ENCODE results near the gene DGKZ. TPM values are rescaled to one million over a fixed set of nuclear protein-coding genes. Genes with fewer than 3 reads are reported as not detected.
A peak's percentile ranks its signal among the peaks of the same experiment; 100 is the strongest.
"Not testable (repeated sequence)": the region's sequence is repeated elsewhere in the genome, so short reads cannot be mapped to it uniquely, and the experiment has no call there.

Gene DGKZ
- total and polyA plus RNA-seq, 9 donors = 8.9 to 46.0 (median 29.4) TPM

- Histone ChIP-seq H3K27ac (no peak overlapping the region), H3K36me3 (no peaks in the 10 kb centered on the region), H3K4me3 (no peak overlapping the region), H3K4me1 (ENCODE audit: insufficient read depth) (peaks cover 5% of the 10 kb centered on the region), H3K9me3 (no peaks in the 10 kb centered on the region), H3K27me3 (no peaks in the 10 kb centered on the region)
- intact Hi-C loops (cut with DNase I) = no loop called here
- TF ChIP-seq CTCF (IDR thresholded peaks at IDR 0.05) (peak; percentile 75 to 81 (median 78)), POLR2A (IDR thresholded peaks at IDR 0.05) (no peak), EP300 (IDR thresholded peaks at IDR 0.05) (no peak)
- 8 to 17% (median 13%) methylated on average over 19 to 32 of the region's 32 CpGs for WGBS, 3 donors
- peak; percentile 62 to 84 (median 78) for DNase-seq
Observed at GRCh38 chr11:46367244-46367915, 20.1 kb downstream of the DGKZ start.

GRCh38 chr11:46367916-46368267 lies 20.6 kb downstream of the DGKZ start:
- no peak overlapping the region for H3K27ac ChIP-seq
- 58 to 78% (median 63%) methylated on average over 12 of the region's 12 CpGs for WGBS, 3 donors
- H3K9me3 ChIP-seq = no peaks in the 10 kb centered on the region
- intact Hi-C loops (cut with DNase I) = no loop called here
- peaks cover 5% of the 10 kb centered on the region for H3K4me1 ChIP-seq (ENCODE audit: insufficient read depth)
- no peak overlapping the region for H3K4me3 ChIP-seq
- H3K36me3 ChIP-seq = no peaks in the 10 kb centered on the region
- TF ChIP-seq EP300 (IDR thresholded peaks at IDR 0.05) (no peak), CTCF (IDR thresholded peaks at IDR 0.05) (no peak), POLR2A (IDR thresholded peaks at IDR 0.05) (no peak)
- no peak for DNase-seq
- no peaks in the 10 kb centered on the region for H3K27me3 ChIP-seq

GRCh38 chr11:46369458-46370152 lies 22.3 kb downstream of the DGKZ start:
- WGBS, 3 donors = 61 to 66% (median 63%) methylated on average over 25 of the region's 25 CpGs
- no peaks in the 10 kb centered on the region for H3K36me3 ChIP-seq
- H3K9me3 ChIP-seq = no peaks in the 10 kb centered on the region
- no peak overlapping the region for H3K27ac ChIP-seq
- intact Hi-C loops (cut with DNase I) = loop anchor here in 1 of 4 donors (10.0 kb wide), 1 partner anchor 175 kb away; no protein-coding TSS in a partner anchor
- peak in 3 of 5 donors; percentile 56 to 69 (median 57) for DNase-seq
- H3K4me3 ChIP-seq = no peak overlapping the region
- peaks cover 5% of the 10 kb centered on the region for H3K4me1 ChIP-seq (ENCODE audit: insufficient read depth)
- no peak for TF ChIP-seq EP300 (IDR thresholded peaks at IDR 0.05)
- peak; percentile 21 to 60 (median 44) for TF ChIP-seq CTCF (IDR thresholded peaks at IDR 0.05)
- no peaks in the 10 kb centered on the region for H3K27me3 ChIP-seq

GRCh38 chr11:46370253-46370652 lies 23.0 kb downstream of the DGKZ start:
- peaks cover 5% of the 10 kb centered on the region for H3K4me1 ChIP-seq (ENCODE audit: insufficient read depth)
- no peaks in the 10 kb centered on the region for H3K9me3 ChIP-seq
- H3K4me3 ChIP-seq = no peak overlapping the region
- WGBS, 3 donors = 86 to 87% (median 86%) methylated on average over 13 of the region's 13 CpGs
- H3K27ac ChIP-seq = no peak overlapping the region
- H3K36me3 ChIP-seq = no peaks in the 10 kb centered on the region
- no peak for DNase-seq
- no peaks in the 10 kb centered on the region for H3K27me3 ChIP-seq
- TF ChIP-seq CTCF (IDR thresholded peaks at IDR 0.05) = no peak
- TF ChIP-seq POLR2A (IDR thresholded peaks at IDR 0.05) = no peak
- no peak for TF ChIP-seq EP300 (IDR thresholded peaks at IDR 0.05)
- intact Hi-C loops (cut with DNase I) = loop anchor here in 1 of 4 donors (10.0 kb wide), 1 partner anchor 175 kb away; no protein-coding TSS in a partner anchor

GRCh38 chr11:46371262-46371661 lies 24.0 kb downstream of the DGKZ start:
- 93 to 97% (median 96%) methylated on average over 19 of the region's 19 CpGs for WGBS, 3 donors
- not testable (repeated sequence) for H3K27ac ChIP-seq; H3K9me3 ChIP-seq; H3K4me3 ChIP-seq; H3K36me3 ChIP-seq; H3K27me3 ChIP-seq; H3K4me1 ChIP-seq (ENCODE audit: insufficient read depth); DNase-seq
- intact Hi-C loops (cut with DNase I) = loop anchor here in 1 of 4 donors (10.0 kb wide), 1 partner anchor 174 kb away; no protein-coding TSS in a partner anchor
